Measurements from ENCODE around the gene NCK1. TPM values are rescaled to one million over a fixed set of nuclear protein-coding genes. Genes with fewer than 3 reads are reported as not detected.

Gene NCK1
- total and polyA plus RNA-seq, 2 experiments from 2014 or later, result 28.4 to 28.7 TPM

DNA sequence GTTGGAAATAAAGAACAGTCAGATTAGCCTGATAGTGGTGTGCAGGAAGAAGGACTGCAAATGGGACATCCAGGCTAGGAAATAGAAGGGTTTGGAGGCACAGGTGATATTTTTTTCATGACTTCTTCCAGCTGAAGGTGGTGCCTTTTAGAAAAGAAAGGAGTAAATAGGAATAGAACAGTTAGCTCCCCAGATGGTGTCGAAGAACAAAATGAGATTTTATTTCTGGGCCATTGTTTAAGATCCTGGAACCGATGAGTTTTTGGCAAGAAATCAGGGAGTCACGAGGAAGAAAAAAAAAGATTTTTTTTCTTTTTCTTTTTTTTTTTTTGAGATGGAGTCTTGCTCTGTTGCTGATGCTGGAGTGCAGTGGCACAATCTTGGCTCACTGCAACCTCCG, 9.8 kb upstream of the NCK1 start:
- H4K20me1 ChIP-seq (replicated peaks; ENCODE audit: insufficient read depth), result peaks cover 33% of the 10 kb centered on the region
- H3K27me3 ChIP-seq (ENCODE audit: insufficient read depth), result no peaks in the 10 kb centered on the region
- TF ChIP-seq, protein P1, sequence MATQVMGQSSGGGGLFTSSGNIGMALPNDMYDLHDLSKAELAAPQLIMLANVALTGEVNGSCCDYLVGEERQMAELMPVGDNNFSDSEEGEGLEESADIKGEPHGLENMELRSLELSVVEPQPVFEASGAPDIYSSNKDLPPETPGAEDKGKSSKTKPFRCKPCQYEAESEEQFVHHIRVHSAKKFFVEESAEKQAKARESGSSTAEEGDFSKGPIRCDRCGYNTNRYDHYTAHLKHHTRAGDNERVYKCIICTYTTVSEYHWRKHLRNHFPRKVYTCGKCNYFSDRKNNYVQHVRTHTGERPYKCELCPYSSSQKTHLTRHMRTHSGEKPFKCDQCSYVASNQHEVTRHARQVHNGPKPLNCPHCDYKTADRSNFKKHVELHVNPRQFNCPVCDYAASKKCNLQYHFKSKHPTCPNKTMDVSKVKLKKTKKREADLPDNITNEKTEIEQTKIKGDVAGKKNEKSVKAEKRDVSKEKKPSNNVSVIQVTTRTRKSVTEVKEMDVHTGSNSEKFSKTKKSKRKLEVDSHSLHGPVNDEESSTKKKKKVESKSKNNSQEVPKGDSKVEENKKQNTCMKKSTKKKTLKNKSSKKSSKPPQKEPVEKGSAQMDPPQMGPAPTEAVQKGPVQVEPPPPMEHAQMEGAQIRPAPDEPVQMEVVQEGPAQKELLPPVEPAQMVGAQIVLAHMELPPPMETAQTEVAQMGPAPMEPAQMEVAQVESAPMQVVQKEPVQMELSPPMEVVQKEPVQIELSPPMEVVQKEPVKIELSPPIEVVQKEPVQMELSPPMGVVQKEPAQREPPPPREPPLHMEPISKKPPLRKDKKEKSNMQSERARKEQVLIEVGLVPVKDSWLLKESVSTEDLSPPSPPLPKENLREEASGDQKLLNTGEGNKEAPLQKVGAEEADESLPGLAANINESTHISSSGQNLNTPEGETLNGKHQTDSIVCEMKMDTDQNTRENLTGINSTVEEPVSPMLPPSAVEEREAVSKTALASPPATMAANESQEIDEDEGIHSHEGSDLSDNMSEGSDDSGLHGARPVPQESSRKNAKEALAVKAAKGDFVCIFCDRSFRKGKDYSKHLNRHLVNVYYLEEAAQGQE (IDR thresholded peaks at IDR 0.05; ENCODE audit: unreplicated experiment), result no peak
- TF ChIP-seq POLR2AphosphoS5 (IDR thresholded peaks at IDR 0.05; ENCODE audit: low read depth), result no peak
- no peak for TF ChIP-seq ZNF331 (CRISPR knock-in tag; IDR thresholded peaks at IDR 0.05; ENCODE audit: low read depth)
- TF ChIP-seq JUNB (IDR thresholded peaks at IDR 0.05; ENCODE audit: unreplicated experiment), result no peak
- no peak for TF ChIP-seq EZH2phosphoT487 (IDR thresholded peaks at IDR 0.05; ENCODE audit: unreplicated experiment)
- TF ChIP-seq STAT1 (IDR thresholded peaks at IDR 0.05; ENCODE audit: unreplicated experiment), result no peak
- TF ChIP-seq NANOG (IDR thresholded peaks at IDR 0.05; ENCODE audit: borderline replicate concordance), result no peak
- TF ChIP-seq, protein P2, sequence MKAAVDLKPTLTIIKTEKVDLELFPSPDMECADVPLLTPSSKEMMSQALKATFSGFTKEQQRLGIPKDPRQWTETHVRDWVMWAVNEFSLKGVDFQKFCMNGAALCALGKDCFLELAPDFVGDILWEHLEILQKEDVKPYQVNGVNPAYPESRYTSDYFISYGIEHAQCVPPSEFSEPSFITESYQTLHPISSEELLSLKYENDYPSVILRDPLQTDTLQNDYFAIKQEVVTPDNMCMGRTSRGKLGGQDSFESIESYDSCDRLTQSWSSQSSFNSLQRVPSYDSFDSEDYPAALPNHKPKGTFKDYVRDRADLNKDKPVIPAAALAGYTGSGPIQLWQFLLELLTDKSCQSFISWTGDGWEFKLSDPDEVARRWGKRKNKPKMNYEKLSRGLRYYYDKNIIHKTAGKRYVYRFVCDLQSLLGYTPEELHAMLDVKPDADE (IDR thresholded peaks at IDR 0.05), result no peak
- TF ChIP-seq, protein P3, sequence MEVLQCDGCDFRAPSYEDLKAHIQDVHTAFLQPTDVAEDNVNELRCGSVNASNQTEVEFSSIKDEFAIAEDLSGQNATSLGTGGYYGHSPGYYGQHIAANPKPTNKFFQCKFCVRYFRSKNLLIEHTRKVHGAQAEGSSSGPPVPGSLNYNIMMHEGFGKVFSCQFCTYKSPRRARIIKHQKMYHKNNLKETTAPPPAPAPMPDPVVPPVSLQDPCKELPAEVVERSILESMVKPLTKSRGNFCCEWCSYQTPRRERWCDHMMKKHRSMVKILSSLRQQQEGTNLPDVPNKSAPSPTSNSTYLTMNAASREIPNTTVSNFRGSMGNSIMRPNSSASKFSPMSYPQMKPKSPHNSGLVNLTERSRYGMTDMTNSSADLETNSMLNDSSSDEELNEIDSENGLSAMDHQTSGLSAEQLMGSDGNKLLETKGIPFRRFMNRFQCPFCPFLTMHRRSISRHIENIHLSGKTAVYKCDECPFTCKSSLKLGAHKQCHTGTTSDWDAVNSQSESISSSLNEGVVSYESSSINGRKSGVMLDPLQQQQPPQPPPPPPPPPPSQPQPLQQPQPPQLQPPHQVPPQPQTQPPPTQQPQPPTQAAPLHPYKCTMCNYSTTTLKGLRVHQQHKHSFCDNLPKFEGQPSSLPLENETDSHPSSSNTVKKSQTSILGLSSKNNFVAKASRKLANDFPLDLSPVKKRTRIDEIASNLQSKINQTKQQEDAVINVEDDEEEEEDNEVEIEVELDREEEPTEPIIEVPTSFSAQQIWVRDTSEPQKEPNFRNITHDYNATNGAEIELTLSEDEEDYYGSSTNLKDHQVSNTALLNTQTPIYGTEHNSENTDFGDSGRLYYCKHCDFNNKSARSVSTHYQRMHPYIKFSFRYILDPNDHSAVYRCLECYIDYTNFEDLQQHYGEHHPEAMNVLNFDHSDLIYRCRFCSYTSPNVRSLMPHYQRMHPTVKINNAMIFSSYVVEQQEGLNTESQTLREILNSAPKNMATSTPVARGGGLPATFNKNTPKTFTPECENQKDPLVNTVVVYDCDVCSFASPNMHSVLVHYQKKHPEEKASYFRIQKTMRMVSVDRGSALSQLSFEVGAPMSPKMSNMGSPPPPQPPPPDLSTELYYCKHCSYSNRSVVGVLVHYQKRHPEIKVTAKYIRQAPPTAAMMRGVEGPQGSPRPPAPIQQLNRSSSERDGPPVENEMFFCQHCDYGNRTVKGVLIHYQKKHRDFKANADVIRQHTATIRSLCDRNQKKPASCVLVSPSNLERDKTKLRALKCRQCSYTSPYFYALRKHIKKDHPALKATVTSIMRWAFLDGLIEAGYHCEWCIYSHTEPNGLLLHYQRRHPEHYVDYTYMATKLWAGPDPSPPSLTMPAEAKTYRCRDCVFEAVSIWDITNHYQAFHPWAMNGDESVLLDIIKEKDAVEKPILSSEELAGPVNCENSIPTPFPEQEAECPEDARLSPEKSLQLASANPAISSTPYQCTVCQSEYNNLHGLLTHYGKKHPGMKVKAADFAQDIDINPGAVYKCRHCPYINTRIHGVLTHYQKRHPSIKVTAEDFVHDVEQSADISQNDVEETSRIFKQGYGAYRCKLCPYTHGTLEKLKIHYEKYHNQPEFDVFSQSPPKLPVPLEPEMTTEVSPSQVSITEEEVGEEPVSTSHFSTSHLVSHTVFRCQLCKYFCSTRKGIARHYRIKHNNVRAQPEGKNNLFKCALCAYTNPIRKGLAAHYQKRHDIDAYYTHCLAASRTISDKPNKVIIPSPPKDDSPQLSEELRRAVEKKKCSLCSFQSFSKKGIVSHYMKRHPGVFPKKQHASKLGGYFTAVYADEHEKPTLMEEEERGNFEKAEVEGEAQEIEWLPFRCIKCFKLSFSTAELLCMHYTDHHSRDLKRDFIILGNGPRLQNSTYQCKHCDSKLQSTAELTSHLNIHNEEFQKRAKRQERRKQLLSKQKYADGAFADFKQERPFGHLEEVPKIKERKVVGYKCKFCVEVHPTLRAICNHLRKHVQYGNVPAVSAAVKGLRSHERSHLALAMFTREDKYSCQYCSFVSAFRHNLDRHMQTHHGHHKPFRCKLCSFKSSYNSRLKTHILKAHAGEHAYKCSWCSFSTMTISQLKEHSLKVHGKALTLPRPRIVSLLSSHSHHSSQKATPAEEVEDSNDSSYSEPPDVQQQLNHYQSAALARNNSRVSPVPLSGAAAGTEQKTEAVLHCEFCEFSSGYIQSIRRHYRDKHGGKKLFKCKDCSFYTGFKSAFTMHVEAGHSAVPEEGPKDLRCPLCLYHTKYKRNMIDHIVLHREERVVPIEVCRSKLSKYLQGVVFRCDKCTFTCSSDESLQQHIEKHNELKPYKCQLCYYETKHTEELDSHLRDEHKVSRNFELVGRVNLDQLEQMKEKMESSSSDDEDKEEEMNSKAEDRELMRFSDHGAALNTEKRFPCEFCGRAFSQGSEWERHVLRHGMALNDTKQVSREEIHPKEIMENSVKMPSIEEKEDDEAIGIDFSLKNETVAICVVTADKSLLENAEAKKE (CRISPR knock-in tag; IDR thresholded peaks at IDR 0.05), result no peak
- no peak for TF ChIP-seq ZNF114 (CRISPR knock-in tag; IDR thresholded peaks at IDR 0.05)
- TF ChIP-seq EZH2 (IDR thresholded peaks at IDR 0.05; ENCODE audit: low read depth, unreplicated experiment), result no peak
- TF ChIP-seq, protein P4, sequence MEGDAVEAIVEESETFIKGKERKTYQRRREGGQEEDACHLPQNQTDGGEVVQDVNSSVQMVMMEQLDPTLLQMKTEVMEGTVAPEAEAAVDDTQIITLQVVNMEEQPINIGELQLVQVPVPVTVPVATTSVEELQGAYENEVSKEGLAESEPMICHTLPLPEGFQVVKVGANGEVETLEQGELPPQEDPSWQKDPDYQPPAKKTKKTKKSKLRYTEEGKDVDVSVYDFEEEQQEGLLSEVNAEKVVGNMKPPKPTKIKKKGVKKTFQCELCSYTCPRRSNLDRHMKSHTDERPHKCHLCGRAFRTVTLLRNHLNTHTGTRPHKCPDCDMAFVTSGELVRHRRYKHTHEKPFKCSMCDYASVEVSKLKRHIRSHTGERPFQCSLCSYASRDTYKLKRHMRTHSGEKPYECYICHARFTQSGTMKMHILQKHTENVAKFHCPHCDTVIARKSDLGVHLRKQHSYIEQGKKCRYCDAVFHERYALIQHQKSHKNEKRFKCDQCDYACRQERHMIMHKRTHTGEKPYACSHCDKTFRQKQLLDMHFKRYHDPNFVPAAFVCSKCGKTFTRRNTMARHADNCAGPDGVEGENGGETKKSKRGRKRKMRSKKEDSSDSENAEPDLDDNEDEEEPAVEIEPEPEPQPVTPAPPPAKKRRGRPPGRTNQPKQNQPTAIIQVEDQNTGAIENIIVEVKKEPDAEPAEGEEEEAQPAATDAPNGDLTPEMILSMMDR (conservative IDR thresholded peaks at IDR 0.05; ENCODE audit: low read depth in 2 of 2), result no peak
- TF ChIP-seq CREB1 (CRISPR knock-in tag; IDR thresholded peaks at IDR 0.05; ENCODE audit: low read depth), result no peak
- Mint-ChIP-seq H3K27ac (no peak overlapping the region; the same call in 1 of the 2 replicates), H3K36me3 (ENCODE audit: low read depth) (peaks cover 21% of the 10 kb centered on the region), H3K9me3 (no peaks in the 10 kb centered on the region), H3K27me3 (ENCODE audit: insufficient read depth, low read depth, poor library complexity) (no peaks in the 10 kb centered on the region), H3K4me1 (peaks cover 13% of the 10 kb centered on the region; the same call in 2 of the 3 replicates), H3K4me3 (no peak overlapping the region)
- H3K4me1 ChIP-seq (ENCODE audit: insufficient read depth), result peaks cover 12% of the 10 kb centered on the region
- no peak for DNase-seq (ENCODE audit: low spot score)
- H3K4me2 ChIP-seq, result no peak overlapping the region
- H3K4me3 ChIP-seq, result no peak overlapping the region
- no peaks in the 10 kb centered on the region for H3K9me2 ChIP-seq (ENCODE audit: insufficient read depth)
- no peaks in the 10 kb centered on the region for H3K36me3 ChIP-seq (ENCODE audit: insufficient read depth)
- peaks cover 61% of the 10 kb centered on the region for H3K79me2 ChIP-seq (replicated peaks; ENCODE audit: insufficient read depth)
- H3F3A ChIP-seq (replicated peaks; ENCODE audit: low read depth), result no peaks in the 10 kb centered on the region
- ATAC-seq, result no peak
- H3K27ac ChIP-seq (ENCODE audit: low read depth), result no peak overlapping the region
- no peak overlapping the region for H2AFZ ChIP-seq
